SK-N-SH (cell line): ENCODE measurements around the gene AKAP17A. TPM values are rescaled to one million over a fixed set of nuclear protein-coding genes. Genes with fewer than 3 reads are reported as not detected.

Source experiments
- CTCF ChIA-PET: fragments of 300-600, 350-600 bp; formaldehyde crosslinking; extraction: SDS; loops from one replicate; lab custom pipeline; 2021; lab: Yijun Ruan, JAX
- POLR2A ChIA-PET: fragments of 350-600 bp; sonication (Branson Sonifier 250); formaldehyde crosslinking; extraction: SDS; loops from one replicate; lab custom pipeline; 2020; ENCODE audit warnings: antibody characterized with exemption, inconsistent platforms; lab: Yijun Ruan, JAX
- DNase-seq: peaks from one replicate; pipeline ENCODE4 v3.0.0; 2012
- H2AFZ ChIP-seq: fragments of 200-600 bp; sonication (generic); 2 replicates; pipeline ENCODE4 v1.8.1; 2016; ENCODE audit warnings: antibody characterized with exemption, mild to moderate bottlenecking, low read depth
- H3F3A ChIP-seq: fragments of 200-600 bp; sonication (generic); replicated peaks from 2 replicates; pipeline ENCODE3; 2016; ENCODE audit warnings: antibody characterized with exemption, mild to moderate bottlenecking; ENCODE audit not compliant: insufficient read depth
- H3K27ac ChIP-seq, 2 experiments: fragments of 200-500 bp in 1 of 2; fragments of 200-600 bp in 1 of 2; sonication (Bioruptor generic) in 1 of 2; sonication (generic), shearing (Covaris generic) in 1 of 2; 2 replicates each; pipeline versions ENCODE4 v1.5.1 to v1.6.1; 2014 to 2016; ENCODE audit warnings: low read depth in 2 of 2, inconsistent platforms in 1 of 2, low read length in 1 of 2, mild to moderate bottlenecking in 1 of 2, mixed read lengths in 1 of 2
- H3K27me3 ChIP-seq: fragments of 200-600 bp; sonication (generic), shearing (Covaris generic); 2 replicates; pipeline ENCODE4 v1.6.1; 2016; ENCODE audit warnings: mixed run types; ENCODE audit not compliant: insufficient read depth
- H3K36me3 ChIP-seq, 2 experiments: fragments of 200-500 bp in 1 of 2; fragments of 200-600 bp in 1 of 2; sonication (Bioruptor generic) in 1 of 2; sonication (generic) in 1 of 2; replicated peaks in 1 of 2; 2 replicates each; pipeline versions ENCODE3 to v1.5.1; 2014 to 2016; ENCODE audit warnings: low read length in 1 of 2, mild to moderate bottlenecking in 1 of 2; ENCODE audit not compliant: insufficient read depth in 2 of 2, control insufficient read depth in 1 of 2
- H3K4me1 ChIP-seq, 2 experiments: fragments of 200-500 bp in 1 of 2; fragments of 200-600 bp in 1 of 2; sonication (Bioruptor generic) in 1 of 2; sonication (generic), shearing (Covaris generic) in 1 of 2; 2 replicates each; pipeline versions ENCODE4 v1.5.1 to v1.6.1; 2014 to 2016; ENCODE audit warnings: low read depth in 1 of 2, low read length in 1 of 2, mixed run types in 1 of 2; ENCODE audit not compliant: insufficient read depth in 2 of 2, control insufficient read depth in 1 of 2
- H3K4me2 ChIP-seq: fragments of 200-600 bp; sonication (generic), shearing (Covaris generic); 2 replicates; pipeline ENCODE4 v1.6.1; 2017; ENCODE audit warnings: mixed run types
- H3K4me3 ChIP-seq, 2 experiments: fragments of 200-500 bp in 1 of 2; fragments of 200-600 bp in 1 of 2; sonication (Bioruptor generic) in 1 of 2; sonication (generic), shearing (Covaris generic) in 1 of 2; 2 replicates each; pipeline versions ENCODE4 v1.5.1 to v1.8.1; 2014 to 2016; ENCODE audit warnings: low read depth in 2 of 2, inconsistent platforms in 1 of 2, low read length in 1 of 2, mild to moderate bottlenecking in 1 of 2, mixed read lengths in 1 of 2, moderate library complexity in 1 of 2
- H3K79me2 ChIP-seq: fragments of 200-600 bp; sonication (generic); 2 replicates; pipeline ENCODE4 v1.8.1; 2017; ENCODE audit warnings: mild to moderate bottlenecking; ENCODE audit not compliant: insufficient read depth
- H3K9ac ChIP-seq: fragments of 200-600 bp; sonication (generic); 2 replicates; pipeline ENCODE4 v1.6.1; 2017; ENCODE audit warnings: mixed run types
- H3K9me2 ChIP-seq: fragments of 200-600 bp; sonication (generic); 2 replicates; pipeline ENCODE4 v1.6.1; 2017; ENCODE audit warnings: mixed run types
- H3K9me3 ChIP-seq: fragments of 200-600 bp; sonication (generic); 2 replicates; pipeline ENCODE4 v1.6.1; 2017; ENCODE audit warnings: mixed run types, mild to moderate bottlenecking, moderate library complexity
- H4K20me1 ChIP-seq: fragments of 200-600 bp; sonication (generic); 2 replicates; pipeline ENCODE4 v1.6.1; 2017; ENCODE audit warnings: mild to moderate bottlenecking, mixed run types; ENCODE audit not compliant: insufficient read depth
- ELF1 ChIP-seq: IDR thresholded peaks from 2 replicates; pipeline ENCODE4 v1.4.0; 2012
- EZH2phosphoT487 ChIP-seq: fragments of 200-600 bp; sonication (generic); IDR thresholded peaks from 2 replicates; pipeline ENCODE4 v1.6.1; 2017; ENCODE audit warnings: low read depth, mixed run types, mild to moderate bottlenecking, antibody characterized with exemption, moderate library complexity, borderline replicate concordance
- FOXM1 ChIP-seq: IDR thresholded peaks from 2 replicates; pipeline ENCODE4 v1.4.0; 2012; ENCODE audit warnings: low read depth, mild to moderate bottlenecking
- MEF2A ChIP-seq: IDR thresholded peaks from 2 replicates; pipeline ENCODE4 v1.4.0; 2012; ENCODE audit warnings: low read depth, borderline replicate concordance
- NRF1 ChIP-seq: IDR thresholded peaks from 2 replicates; pipeline ENCODE4 v1.6.1; 2012; ENCODE audit warnings: low read depth, mild to moderate bottlenecking, low read length
- POLR2AphosphoS5 ChIP-seq: IDR thresholded peaks from 2 replicates; pipeline ENCODE4 v1.6.1; 2012; ENCODE audit warnings: low read depth, low read length
- RAD21 ChIP-seq: IDR thresholded peaks from 2 replicates; pipeline ENCODE4 v1.6.1; 2012; ENCODE audit warnings: mild to moderate bottlenecking, low read length
- RXRA ChIP-seq: IDR thresholded peaks from 2 replicates; pipeline ENCODE4 v1.4.0; 2012; ENCODE audit warnings: low read depth, mild to moderate bottlenecking, borderline replicate concordance
- SIN3A ChIP-seq: IDR thresholded peaks from 2 replicates; pipeline ENCODE4 v1.6.1; 2012; ENCODE audit warnings: low read depth, mild to moderate bottlenecking, low read length, moderate library complexity, borderline replicate concordance
- SMC3 ChIP-seq: IDR thresholded peaks from 2 replicates; pipeline ENCODE4 v1.6.1; 2012; ENCODE audit warnings: low read depth, low read length, improper control_type of control experiment
- TAF1 ChIP-seq: IDR thresholded peaks from 2 replicates; pipeline ENCODE4 v1.6.1; 2012; ENCODE audit warnings: low read depth, mild to moderate bottlenecking, low read length, moderate library complexity, borderline replicate concordance
- TEAD4 ChIP-seq: IDR thresholded peaks from 2 replicates; pipeline ENCODE4 v1.4.0; 2012; ENCODE audit warnings: mild to moderate bottlenecking, borderline replicate concordance; ENCODE audit not compliant: insufficient read depth
- YY1 ChIP-seq: IDR thresholded peaks from 2 replicates; pipeline ENCODE4 v1.4.0; 2012; ENCODE audit warnings: low read depth, mild to moderate bottlenecking
- WGBS: methylation state at CpG from one replicate; pipeline ENCODE4 v1.1.6; 2017; ENCODE audit warnings: low lambda C conversion rate; 5-methylcytosine and 5-hydroxymethylcytosine counted together
- polyA plus RNA-seq, 3 experiments: library from polyadenylated mRNA; depleted of rRNA; stranded (reverse); fragments of >200 nt; gene quantifications; 2 replicates each; pipeline ENCODE4 v1.2.3, GENCODE V29; 2012
- TF ChIP-seq, protein P1 (sequence below): IDR thresholded peaks from 2 replicates; pipeline ENCODE4 v1.4.0; 2012; ENCODE audit warnings: low read depth, borderline replicate concordance
- TF ChIP-seq, protein P2 (sequence below): IDR thresholded peaks from 2 replicates; pipeline ENCODE4 v1.4.0; 2012; ENCODE audit warnings: low read depth

AKAP17A gene
- polyA plus RNA-seq, 1 of the 3 experiments (the other 2 are of a cell fraction), result 43.8 TPM

DNA sequence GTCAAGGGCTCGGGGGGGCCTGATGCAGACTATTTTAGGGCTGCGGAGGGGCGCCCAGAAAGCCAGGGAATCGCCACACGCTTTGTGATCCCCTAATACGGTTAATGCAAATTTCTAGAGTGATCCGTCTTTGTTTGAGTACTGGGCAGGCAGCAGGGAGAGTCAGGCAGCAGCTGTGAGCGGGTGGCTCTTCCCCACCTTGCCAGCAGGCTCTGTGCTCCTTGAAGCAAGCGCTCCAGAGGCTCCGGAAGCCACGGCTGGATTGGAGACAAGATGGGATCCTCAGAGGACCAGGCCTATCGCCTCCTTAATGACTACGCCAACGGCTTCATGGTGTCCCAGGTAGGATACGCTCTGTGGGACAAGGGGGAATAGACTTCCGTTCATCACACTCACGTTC is 23.5 kb downstream of the AKAP17A start, which contains the start of gene ASMT:
ASMT (plus strand) TSS at position 133 of the 400 bp plus-strand sequence; CDS start at position 274, 141 bp downstream.
- no peaks in the 10 kb centered on the region for H3K9me2 ChIP-seq
- H3F3A ChIP-seq, result no peaks in the 10 kb centered on the region
- H2AFZ ChIP-seq, result no peak within 1 kb of the TSS
- H3K4me1 ChIP-seq, result no peaks in the 10 kb centered on the region
- H3K9ac ChIP-seq, result no peak within 1 kb of the TSS
- ChIA-PET CTCF (no interaction called here), POLR2A (no interaction called here)
- TF ChIP-seq TAF1 (no peak), RAD21 (no peak), TEAD4 (no peak), FOXM1 (no peak), EZH2phosphoT487 (no peak), SMC3 (no peak)
- TF ChIP-seq, protein P1, sequence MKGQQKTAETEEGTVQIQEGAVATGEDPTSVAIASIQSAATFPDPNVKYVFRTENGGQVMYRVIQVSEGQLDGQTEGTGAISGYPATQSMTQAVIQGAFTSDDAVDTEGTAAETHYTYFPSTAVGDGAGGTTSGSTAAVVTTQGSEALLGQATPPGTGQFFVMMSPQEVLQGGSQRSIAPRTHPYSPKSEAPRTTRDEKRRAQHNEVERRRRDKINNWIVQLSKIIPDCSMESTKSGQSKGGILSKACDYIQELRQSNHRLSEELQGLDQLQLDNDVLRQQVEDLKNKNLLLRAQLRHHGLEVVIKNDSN, result no peak
- H4K20me1 ChIP-seq, result no peaks in the 10 kb centered on the region
- H3K27me3 ChIP-seq, result no peaks in the 10 kb centered on the region; the same call in 1 of the 2 replicates
- 44% methylated on average over 17 of the region's 17 CpGs for WGBS
- H3K9me3 ChIP-seq, result no peaks in the 10 kb centered on the region
- H3K27ac ChIP-seq, result no peak within 1 kb of the TSS
- no peak for DNase-seq
- no peak within 1 kb of the TSS for H3K4me2 ChIP-seq
- H3K79me2 ChIP-seq, result no peaks in the 10 kb centered on the region
- H3K36me3 ChIP-seq, result no peaks in the 10 kb centered on the region
- H3K4me3 ChIP-seq, result no peak within 1 kb of the TSS

DNA sequence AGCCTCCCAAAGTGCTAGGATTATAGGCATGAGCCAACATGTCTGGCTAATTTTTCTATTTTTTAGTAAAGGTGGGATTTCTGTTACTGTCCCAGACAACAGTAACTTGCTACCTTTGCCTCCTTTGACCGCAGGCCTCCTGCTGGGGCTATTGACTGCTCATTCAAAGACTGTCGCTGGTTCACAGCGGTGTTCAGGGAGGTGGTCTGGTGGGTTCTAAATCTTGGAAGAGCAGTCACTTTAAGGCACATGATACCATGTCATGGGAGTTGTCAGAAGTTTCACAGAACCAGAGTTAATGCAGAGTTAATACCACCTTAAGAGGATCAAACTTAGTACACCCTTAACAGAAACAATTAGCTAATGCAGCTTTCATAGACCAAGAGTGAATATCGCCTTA is 27.3 kb downstream of the AKAP17A start:
- Histone ChIP-seq H3K9me2 (no peaks in the 10 kb centered on the region), H3K27ac (no peak overlapping the region), H3K9me3 (no peaks in the 10 kb centered on the region), H2AFZ (no peak overlapping the region), H3K4me3 (no peak overlapping the region), H3K4me2 (no peak overlapping the region), H4K20me1 (no peaks in the 10 kb centered on the region), H3K36me3 (no peaks in the 10 kb centered on the region), H3K4me1 (no peaks in the 10 kb centered on the region), H3F3A (no peaks in the 10 kb centered on the region), H3K79me2 (no peaks in the 10 kb centered on the region)
- CTCF ChIA-PET, result no interaction called here
- 69% methylated on average over 4 of the region's 4 CpGs for WGBS
- TF ChIP-seq POLR2AphosphoS5 (no peak), MEF2A (no peak), TAF1 (no peak), SIN3A (no peak), SMC3 (no peak), NRF1 (no peak), RAD21 (no peak), RXRA (no peak), ELF1 (no peak), YY1 (no peak)
- TF ChIP-seq, protein P2, sequence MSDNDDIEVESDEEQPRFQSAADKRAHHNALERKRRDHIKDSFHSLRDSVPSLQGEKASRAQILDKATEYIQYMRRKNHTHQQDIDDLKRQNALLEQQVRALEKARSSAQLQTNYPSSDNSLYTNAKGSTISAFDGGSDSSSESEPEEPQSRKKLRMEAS, result no peak
- TF ChIP-seq, all 33 proteins: peak for 0
- no peak overlapping the region for H3K9ac ChIP-seq
- no peak for DNase-seq
- H3K27me3 ChIP-seq, result peaks cover 4% of the 10 kb centered on the region; the same call in 1 of the 2 replicates
- POLR2A ChIA-PET, result no interaction called here
